A549 (cell line): Measurements from ENCODE around the gene SHISAL1. TPM values are rescaled to one million over a fixed set of nuclear protein-coding genes. Genes with fewer than 3 reads are reported as not detected.

ENCODE experiments used
- ATAC-seq, 2 experiments: fragments of 200-7000 bp in 1 of 2; fragments of >200 bp in 1 of 2; cut with Nextera tagmentation in 1 of 2; cut with Tn5 transposase in 1 of 2; 3 replicates each; pipeline versions ENCODE4 v1.8.0 to v1.9.1; 2018 to 2020; ENCODE audit warnings: mild to moderate bottlenecking in 1 of 2, moderate library complexity in 1 of 2
- CTCF ChIA-PET: fragments of 300-600 bp; sonication (Branson Sonifier 250); formaldehyde crosslinking; extraction: SDS; loops from one replicate; lab custom pipeline; 2021; ENCODE audit warnings: antibody characterized with exemption, inconsistent platforms; lab: Yijun Ruan, JAX
- POLR2A ChIA-PET: fragments of 350-600 bp; formaldehyde crosslinking; extraction: SDS; loops from one replicate; lab custom pipeline; 2021; ENCODE audit warnings: antibody characterized with exemption, inconsistent platforms; lab: Yijun Ruan, JAX
- DNase-seq, 2 experiments: peaks; one replicate each; pipeline versions ENCODE4 v3.0.0 to v3.0.0-alpha.2; 2011 to 2016; ENCODE audit warnings: low read depth in 1 of 2, low spot score in 1 of 2
- FAIRE-seq: peaks from 2 replicates; lab custom pipeline; 2011; peaks lifted over from hg19 to GRCh38; lab: Jason Lieb, UNC
- H3K27ac ChIP-seq, 2 experiments: fragments of >200 bp; sonication (Bioruptor Twin); formaldehyde crosslinking; 3 replicates each; pipeline ENCODE4 v1.5.1; 2016 to 2017
- H3K4me1 ChIP-seq: fragments of >200 bp; sonication (Bioruptor Twin); formaldehyde crosslinking; 3 replicates; pipeline ENCODE4 v1.6.1; 2016
- H3K4me2 ChIP-seq: fragments of >200 bp; sonication (Bioruptor Twin); formaldehyde crosslinking; 3 replicates; pipeline ENCODE4 v1.6.1; 2016
- H3K4me3 ChIP-seq: fragments of >200 bp; sonication (Bioruptor Twin); formaldehyde crosslinking; 3 replicates; pipeline ENCODE4 v1.5.1; 2016
- H3K9me3 ChIP-seq: fragments of >200 bp; sonication (Bioruptor Twin); formaldehyde crosslinking; 3 replicates; pipeline ENCODE4 v1.6.1; 2016
- BHLHE40 ChIP-seq: IDR thresholded peaks from 2 replicates; pipeline ENCODE4 v1.6.1; 2012; ENCODE audit warnings: low read depth, low read length, inconsistent platforms
- CEBPB ChIP-seq, 2 experiments: fragments of >200 bp in 1 of 2; sonication (Bioruptor Twin) in 1 of 2; formaldehyde crosslinking in 1 of 2; IDR thresholded peaks; 2 replicates each; pipeline ENCODE4 v1.6.1; 2012 to 2016
- EHF ChIP-seq: fragments of 250-450 bp; sonication (Bioruptor Pico); IDR thresholded peaks from 2 replicates; pipeline ENCODE4 v1.5.0; 2020; ENCODE audit warnings: mild to moderate bottlenecking
- EHMT2 ChIP-seq: fragments of 200-600 bp; sonication (generic); IDR thresholded peaks from 2 replicates; pipeline ENCODE4 v1.6.1; 2016; ENCODE audit warnings: antibody characterized with exemption, low read depth, mild to moderate bottlenecking, moderate library complexity
- ESRRA ChIP-seq: fragments of 150-350 bp; IDR thresholded peaks from 2 replicates; pipeline ENCODE4 v1.6.1; 2014; ENCODE audit warnings: mild to moderate bottlenecking, low read length, borderline replicate concordance
- FOSL2 ChIP-seq, 2 experiments: fragments of 450-650 bp in 1 of 2; fragments of >200 bp in 1 of 2; sonication (Bioruptor Twin) in 1 of 2; formaldehyde crosslinking; IDR thresholded peaks; 2 replicates each; pipeline versions ENCODE4 v1.5.0 to v1.6.1; 2016 to 2020; ENCODE audit warnings: mild to moderate bottlenecking in 1 of 2, moderate library complexity in 1 of 2
- GATA3 ChIP-seq: IDR thresholded peaks from 2 replicates; pipeline ENCODE4 v1.6.1; 2012; ENCODE audit warnings: borderline replicate concordance
- HDAC2 ChIP-seq: fragments of 200-600 bp; sonication (generic); IDR thresholded peaks from 2 replicates; pipeline ENCODE4 v1.6.1; 2016
- HOXB13 ChIP-seq: fragments of 250-450 bp; sonication (Bioruptor Pico); IDR thresholded peaks from 2 replicates; pipeline ENCODE4 v1.5.0; 2020; ENCODE audit warnings: low read depth, mild to moderate bottlenecking, moderate library complexity
- HOXB5 ChIP-seq: fragments of 250-450 bp; sonication (Bioruptor Pico); IDR thresholded peaks from 2 replicates; pipeline ENCODE4 v1.5.0; 2020; ENCODE audit warnings: mild to moderate bottlenecking, moderate library complexity
- JUN ChIP-seq, 2 experiments: fragments of >200 bp; sonication (Bioruptor Twin); formaldehyde crosslinking; IDR thresholded peaks; 2 replicates in 1 of 2; 3 replicates in 1 of 2; pipeline ENCODE4 v1.6.1; 2016 to 2017
- KDM1A ChIP-seq: fragments of 200-600 bp; sonication (generic); IDR thresholded peaks from 2 replicates; pipeline ENCODE4 v1.6.1; 2016; ENCODE audit warnings: low read depth, mild to moderate bottlenecking
- MAFK ChIP-seq: fragments of 450-650 bp; IDR thresholded peaks from 2 replicates; pipeline ENCODE4 v1.6.1; 2014; ENCODE audit not compliant: partially characterized antibody
- MYC ChIP-seq: IDR thresholded peaks from 2 replicates; pipeline ENCODE4 v1.6.1; 2012; ENCODE audit warnings: mild to moderate bottlenecking, inconsistent platforms, low read length, improper control_type of control experiment, borderline replicate concordance
- NFE2L2 ChIP-seq: fragments of 150-350 bp; conservative IDR thresholded peaks from 2 replicates; pipeline ENCODE4 v1.6.1; 2014; ENCODE audit warnings: low read length
- RARB ChIP-seq: fragments of 250-450 bp; sonication (Bioruptor Pico); IDR thresholded peaks from 2 replicates; pipeline ENCODE4 v1.8.0; 2021; ENCODE audit warnings: mild to moderate bottlenecking, moderate library complexity
- RCOR1 ChIP-seq: fragments of 150-350 bp; IDR thresholded peaks from 2 replicates; pipeline ENCODE4 v1.6.1; 2014; ENCODE audit warnings: antibody characterized with exemption, low read length, low read depth
- RNF2 ChIP-seq: fragments of 200-600 bp; sonication (generic); IDR thresholded peaks from 2 replicates; pipeline ENCODE4 v1.6.1; 2016; ENCODE audit warnings: low read depth, mild to moderate bottlenecking, antibody characterized with exemption, moderate library complexity, borderline replicate concordance
- SMC3 ChIP-seq: fragments of >200 bp; sonication (Bioruptor Twin); formaldehyde crosslinking; IDR thresholded peaks from 3 replicates; pipeline ENCODE4 v1.6.1; 2018; ENCODE audit warnings: inconsistent platforms
- TFCP2L1 ChIP-seq: fragments of 250-450 bp; sonication (Bioruptor Pico); IDR thresholded peaks from 2 replicates; pipeline ENCODE4 v1.5.0; 2021; ENCODE audit warnings: mild to moderate bottlenecking
- ZSCAN20 ChIP-seq: fragments of 250-450 bp; sonication (Bioruptor Pico); IDR thresholded peaks from 2 replicates; pipeline ENCODE4 v1.8.0; 2022; ENCODE audit warnings: mild to moderate bottlenecking, moderate library complexity
- WGBS: methylation state at CpG from one replicate; pipeline ENCODE4 v1.1.6; 2017; ENCODE audit errors: missing lambda C conversion rate; 5-methylcytosine and 5-hydroxymethylcytosine counted together
- polyA plus RNA-seq, 4 experiments: library from polyadenylated mRNA; depleted of rRNA in 3 of 4; stranded (reverse); fragments of >200 nt; fragmentation: RNase III in 1 of 4; extraction: RNeasy Plus Mini Kit Qiagen cat#74134 plus additional on column Dnase treatment in 1 of 4; gene quantifications; 2 replicates in 3 of 4; 3 replicates in 1 of 4; pipeline ENCODE4 v1.2.3, GENCODE V29; 2011 to 2017
- TF ChIP-seq, protein P1 (sequence below): IDR thresholded peaks from 2 replicates; pipeline ENCODE4 v1.6.1; 2012; ENCODE audit warnings: low read depth, borderline replicate concordance
- TF ChIP-seq, protein P2 (sequence below): fragments of 150-350 bp; IDR thresholded peaks from 2 replicates; pipeline ENCODE4 v1.6.1; 2014; ENCODE audit warnings: low read depth, mild to moderate bottlenecking, low read length
- TF ChIP-seq, protein P3 (sequence below): IDR thresholded peaks from 2 replicates; pipeline ENCODE4 v1.6.1; 2012
- TF ChIP-seq, protein P4 (sequence below): fragments of >200 bp; sonication (Bioruptor Twin); formaldehyde crosslinking; IDR thresholded peaks from 3 replicates; pipeline ENCODE4 v1.6.1; 2016
- TF ChIP-seq, protein P5 (sequence below): IDR thresholded peaks from 2 replicates; pipeline ENCODE4 v1.6.1; 2012

Gene SHISAL1
- polyA plus RNA-seq, 2 of the 4 experiments (the other 2 are of a cell fraction), result 0.61 to 1.9 TPM

DNA sequence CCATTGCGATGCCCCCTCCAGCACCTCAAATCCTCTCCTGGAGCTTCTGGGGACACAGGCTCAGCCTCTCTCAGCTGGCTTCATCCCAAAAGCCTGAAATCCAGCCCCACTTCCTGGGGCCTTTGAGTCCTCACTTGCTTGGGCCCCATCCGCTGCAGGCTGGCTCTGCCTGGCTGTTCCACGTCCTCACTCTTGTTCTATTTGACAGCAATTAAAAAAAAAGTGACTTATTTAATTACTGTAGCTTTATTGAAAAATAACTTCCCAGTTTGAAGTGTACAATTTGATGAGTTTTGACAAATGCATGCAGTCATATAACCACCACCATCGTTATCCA, 104.8 kb downstream of the SHISAL1 start:
- ChIA-PET CTCF (no interaction called here), POLR2A (no interaction called here)
- Histone ChIP-seq H3K27ac (no peak overlapping the region), H3K4me2 (no peak overlapping the region), H3K4me3 (no peak overlapping the region), H3K4me1 (no peaks in the 10 kb centered on the region), H3K9me3 (peaks cover 3% of the 10 kb centered on the region; the same call in 1 of the 3 replicates)
- no peak for ATAC-seq
- no peak for DNase-seq
- WGBS, result 63% methylated on average over 4 of the region's 4 CpGs
- TF ChIP-seq GATA3 (no peak), MAFK (no peak), JUN (IDR thresholded peaks at IDR 0.05) (no peak), CEBPB (IDR thresholded peaks at IDR 0.05) (no peak)
- TF ChIP-seq, protein P1, sequence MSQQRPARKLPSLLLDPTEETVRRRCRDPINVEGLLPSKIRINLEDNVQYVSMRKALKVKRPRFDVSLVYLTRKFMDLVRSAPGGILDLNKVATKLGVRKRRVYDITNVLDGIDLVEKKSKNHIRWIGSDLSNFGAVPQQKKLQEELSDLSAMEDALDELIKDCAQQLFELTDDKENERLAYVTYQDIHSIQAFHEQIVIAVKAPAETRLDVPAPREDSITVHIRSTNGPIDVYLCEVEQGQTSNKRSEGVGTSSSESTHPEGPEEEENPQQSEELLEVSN, result no peak
- TF ChIP-seq, protein P2, sequence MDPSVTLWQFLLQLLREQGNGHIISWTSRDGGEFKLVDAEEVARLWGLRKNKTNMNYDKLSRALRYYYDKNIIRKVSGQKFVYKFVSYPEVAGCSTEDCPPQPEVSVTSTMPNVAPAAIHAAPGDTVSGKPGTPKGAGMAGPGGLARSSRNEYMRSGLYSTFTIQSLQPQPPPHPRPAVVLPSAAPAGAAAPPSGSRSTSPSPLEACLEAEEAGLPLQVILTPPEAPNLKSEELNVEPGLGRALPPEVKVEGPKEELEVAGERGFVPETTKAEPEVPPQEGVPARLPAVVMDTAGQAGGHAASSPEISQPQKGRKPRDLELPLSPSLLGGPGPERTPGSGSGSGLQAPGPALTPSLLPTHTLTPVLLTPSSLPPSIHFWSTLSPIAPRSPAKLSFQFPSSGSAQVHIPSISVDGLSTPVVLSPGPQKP, result no peak
- TF ChIP-seq, all 56 proteins: peak for 0
- FAIRE-seq, result no peak

DNA sequence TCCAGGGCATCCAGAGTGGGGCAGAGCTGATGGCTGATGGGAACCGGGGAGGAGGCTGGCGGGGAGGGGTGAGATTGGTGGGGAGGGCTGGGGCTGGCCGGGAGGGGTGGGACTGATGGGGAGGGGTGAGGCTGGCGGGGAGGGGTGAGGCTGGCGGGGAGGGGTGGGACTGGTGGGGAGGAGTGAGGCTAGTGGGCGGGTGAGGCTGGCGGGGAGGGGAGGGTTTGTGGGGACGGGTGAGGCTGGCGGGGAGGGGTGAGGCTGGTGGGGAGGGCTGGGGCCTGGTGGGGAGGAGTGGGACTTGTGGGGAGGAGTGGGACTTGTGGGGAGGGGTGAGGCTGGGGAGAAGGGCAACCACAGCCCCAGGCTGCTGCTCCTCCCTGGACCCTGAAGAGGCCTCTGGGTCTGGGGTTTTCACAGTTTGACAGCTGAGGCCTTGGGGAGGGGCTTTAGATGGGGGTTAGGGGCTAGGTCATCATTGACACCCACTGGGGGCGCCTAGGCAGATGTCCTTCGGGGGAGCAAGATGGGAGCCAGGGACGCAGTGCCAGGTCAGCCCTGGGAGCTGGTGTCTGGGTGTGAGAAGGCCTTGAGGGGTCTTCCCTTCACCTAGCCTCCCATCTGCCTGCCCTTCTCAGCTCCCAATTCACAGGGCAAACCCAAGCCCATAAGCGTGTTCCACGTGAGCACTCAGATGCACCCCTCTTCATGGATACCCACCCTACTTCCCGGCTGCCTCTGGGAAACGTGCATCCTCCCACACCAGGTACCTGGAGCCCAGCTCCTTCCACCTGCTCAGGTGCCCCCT, 105.4 kb downstream of the SHISAL1 start:
- Histone ChIP-seq H3K4me1 (no peaks in the 10 kb centered on the region), H3K27ac (no peak overlapping the region), H3K9me3 (peaks cover 3% of the 10 kb centered on the region; the same call in 1 of the 3 replicates), H3K4me3 (no peak overlapping the region), H3K4me2 (no peak overlapping the region)
- ATAC-seq (no peak), DNase-seq (no peak), FAIRE-seq (no peak)
- TF ChIP-seq HDAC2 (no peak), RNF2 (no peak), ESRRA (no peak), RCOR1 (no peak), EHMT2 (no peak)
- TF ChIP-seq, protein P3, sequence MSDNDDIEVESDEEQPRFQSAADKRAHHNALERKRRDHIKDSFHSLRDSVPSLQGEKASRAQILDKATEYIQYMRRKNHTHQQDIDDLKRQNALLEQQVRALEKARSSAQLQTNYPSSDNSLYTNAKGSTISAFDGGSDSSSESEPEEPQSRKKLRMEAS, result no peak
- CTCF ChIA-PET, result no interaction called here
- POLR2A ChIA-PET, result no interaction called here
- WGBS, result 76% methylated on average over 4 of the region's 16 CpGs

DNA sequence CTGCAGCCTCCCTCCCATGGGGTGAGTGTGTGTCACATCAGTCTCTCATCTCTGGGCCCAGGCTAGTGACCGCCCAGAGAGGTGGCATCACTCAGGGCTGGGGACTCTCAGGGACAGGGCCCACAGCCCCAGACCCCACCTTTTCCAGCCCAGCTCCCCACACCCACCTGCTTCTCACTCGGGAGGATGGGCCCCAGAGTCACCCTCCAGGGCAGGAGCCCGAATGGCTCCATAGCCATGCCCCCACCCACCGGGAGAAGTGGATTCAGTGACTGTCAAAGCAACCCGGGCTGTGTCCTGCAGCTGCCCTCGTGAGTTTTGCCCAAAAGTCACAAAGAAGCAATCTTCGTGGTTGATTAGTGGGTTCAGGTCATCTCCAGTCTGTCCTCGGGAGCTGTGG, 106.1 kb downstream of the SHISAL1 start:
- WGBS, result 57% methylated on average over 1 of the region's 8 CpGs
- FAIRE-seq, result no peak
- POLR2A ChIA-PET, result no interaction called here

More for the DNA sequence above, 106.1 kb downstream of the SHISAL1 start:
- H3K27ac ChIP-seq, result no peak overlapping the region
- CTCF ChIA-PET, result no interaction called here
- DNase-seq (no peak), ATAC-seq (no peak)
- no peaks in the 10 kb centered on the region for H3K4me1 ChIP-seq
- peaks cover 3% of the 10 kb centered on the region; the same call in 1 of the 3 replicates for H3K9me3 ChIP-seq
- TF ChIP-seq HOXB5 (CRISPR knock-in tag) (no peak), ESRRA (no peak), TFCP2L1 (no peak), RARB (CRISPR knock-in tag) (no peak), MAFK (no peak), ZSCAN20 (CRISPR knock-in tag) (no peak), GATA3 (no peak), SMC3 (no peak), CEBPB (IDR thresholded peaks at IDR 0.05) (no peak), EHMT2 (no peak), KDM1A (no peak), RNF2 (no peak), NFE2L2 (no peak), HOXB13 (CRISPR knock-in tag) (no peak), FOSL2 (IDR thresholded peaks at IDR 0.05) (no peak), FOSL2 (CRISPR knock-in tag; IDR thresholded peaks at IDR 0.05) (no peak), EHF (CRISPR knock-in tag) (no peak), MYC (no peak), BHLHE40 (no peak)
- TF ChIP-seq, protein P4, sequence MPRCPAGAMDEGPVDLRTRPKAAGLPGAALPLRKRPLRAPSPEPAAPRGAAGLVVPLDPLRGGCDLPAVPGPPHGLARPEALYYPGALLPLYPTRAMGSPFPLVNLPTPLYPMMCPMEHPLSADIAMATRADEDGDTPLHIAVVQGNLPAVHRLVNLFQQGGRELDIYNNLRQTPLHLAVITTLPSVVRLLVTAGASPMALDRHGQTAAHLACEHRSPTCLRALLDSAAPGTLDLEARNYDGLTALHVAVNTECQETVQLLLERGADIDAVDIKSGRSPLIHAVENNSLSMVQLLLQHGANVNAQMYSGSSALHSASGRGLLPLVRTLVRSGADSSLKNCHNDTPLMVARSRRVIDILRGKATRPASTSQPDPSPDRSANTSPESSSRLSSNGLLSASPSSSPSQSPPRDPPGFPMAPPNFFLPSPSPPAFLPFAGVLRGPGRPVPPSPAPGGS, result no peak
- TF ChIP-seq, protein P5, sequence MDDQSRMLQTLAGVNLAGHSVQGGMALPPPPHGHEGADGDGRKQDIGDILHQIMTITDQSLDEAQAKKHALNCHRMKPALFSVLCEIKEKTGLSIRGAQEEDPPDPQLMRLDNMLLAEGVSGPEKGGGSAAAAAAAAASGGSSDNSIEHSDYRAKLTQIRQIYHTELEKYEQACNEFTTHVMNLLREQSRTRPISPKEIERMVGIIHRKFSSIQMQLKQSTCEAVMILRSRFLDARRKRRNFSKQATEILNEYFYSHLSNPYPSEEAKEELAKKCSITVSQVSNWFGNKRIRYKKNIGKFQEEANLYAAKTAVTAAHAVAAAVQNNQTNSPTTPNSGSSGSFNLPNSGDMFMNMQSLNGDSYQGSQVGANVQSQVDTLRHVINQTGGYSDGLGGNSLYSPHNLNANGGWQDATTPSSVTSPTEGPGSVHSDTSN, result no peak
- no peak overlapping the region for H3K4me2 ChIP-seq
- no peak overlapping the region for H3K4me3 ChIP-seq
